PC-3 (cell line): Measurements from ENCODE around the gene HTR3B. TPM values are rescaled to one million over a fixed set of nuclear protein-coding genes. Genes with fewer than 3 reads are reported as not detected.

Experiments
- ATAC-seq: fragments of 200-7000 bp; cut with Tn5 transposase; 2 replicates; pipeline ENCODE4 v1.9.1; 2020; ENCODE audit warnings: mild to moderate bottlenecking, moderate library complexity
- BruUV-seq: library from RNA; stranded (reverse); fragments of 400-500 nt; replicated peaks from 2 replicates; lab custom pipeline; 2021; lab: Mats Ljungman, UMichigan
- CTCF ChIA-PET: fragments of 300-600 bp; sonication (Branson Sonifier 250); formaldehyde crosslinking; loops from one replicate; lab custom pipeline; 2022; ENCODE audit warnings: antibody characterized with exemption; lab: Charles Lee
- POLR2A ChIA-PET: fragments of 300-600 bp; sonication (Branson Sonifier 250); formaldehyde crosslinking; loops from one replicate; lab custom pipeline; 2022; ENCODE audit warnings: antibody characterized with exemption; ENCODE audit not compliant: unreplicated experiment; lab: Charles Lee
- DNase-seq: peaks from one replicate; pipeline ENCODE4 v3.0.0-alpha.2; 2015
- H2AFZ ChIP-seq: fragments of 300-600 bp; sonication (generic); 2 replicates; pipeline ENCODE4 v1.6.0; 2016; ENCODE audit warnings: antibody characterized with exemption, low read length
- H3F3A ChIP-seq: fragments of 300-600 bp; sonication (generic); one replicate; pipeline ENCODE4 v1.6.0; 2017; ENCODE audit warnings: antibody characterized with exemption, low read length, control low read depth, mild to moderate bottlenecking; ENCODE audit not compliant: unreplicated experiment
- H3K27ac ChIP-seq: fragments of 300-600 bp; sonication (generic); 2 replicates; pipeline ENCODE4 v1.5.1; 2016; ENCODE audit warnings: mild to moderate bottlenecking, low read length
- H3K27me3 ChIP-seq: fragments of 300-600 bp; sonication (generic); 2 replicates; pipeline ENCODE4 v1.6.1; 2016; ENCODE audit warnings: low read length, mixed read lengths
- H3K36me3 ChIP-seq: fragments of 300-600 bp; sonication (generic); 2 replicates; pipeline ENCODE4 v1.6.1; 2016; ENCODE audit warnings: low read depth, mixed run types, low read length, mixed read lengths
- H3K4me1 ChIP-seq: fragments of 300-600 bp; sonication (generic); 2 replicates; pipeline ENCODE4 v1.5.1; 2016; ENCODE audit warnings: low read length; ENCODE audit not compliant: insufficient read depth
- H3K4me2 ChIP-seq: fragments of 300-600 bp; sonication (generic); 2 replicates; pipeline ENCODE4 v1.6.0; 2016; ENCODE audit warnings: low read length
- H3K4me3 ChIP-seq: fragments of 300-600 bp; sonication (generic); 2 replicates; pipeline ENCODE4 v1.5.1; 2016; ENCODE audit warnings: mild to moderate bottlenecking, low read length, mixed read lengths
- H3K79me2 ChIP-seq: fragments of 300-600 bp; sonication (generic); 2 replicates; pipeline ENCODE4 v1.6.1; 2017; ENCODE audit warnings: low read length, mixed read lengths
- H3K9ac ChIP-seq: fragments of 300-600 bp; sonication (generic); 2 replicates; pipeline ENCODE4 v1.6.0; 2016; ENCODE audit warnings: mild to moderate bottlenecking, low read length
- H3K9me2 ChIP-seq: fragments of 300-600 bp; sonication (generic); replicated peaks from 2 replicates; pipeline ENCODE4 v1.6.1; 2016; ENCODE audit warnings: mixed run types, low read length, mixed read lengths
- H3K9me3 ChIP-seq: fragments of 300-600 bp; sonication (generic); 2 replicates; pipeline ENCODE4 v1.6.1; 2016; ENCODE audit warnings: low read length, mixed read lengths
- H4K20me1 ChIP-seq: fragments of 300-600 bp; sonication (generic); 2 replicates; pipeline ENCODE4 v1.6.1; 2016; ENCODE audit warnings: low read length, mixed read lengths
- CTCF ChIP-seq: fragments of 300-600 bp; sonication (generic); conservative IDR thresholded peaks from 2 replicates; pipeline ENCODE4 v1.5.1; 2017; ENCODE audit warnings: antibody characterized with exemption, low read depth, mild to moderate bottlenecking, low read length
- EZH2 ChIP-seq: fragments of 300-600 bp; sonication (generic); IDR thresholded peaks from one replicate; pipeline ENCODE4 v1.6.1; 2017; ENCODE audit warnings: antibody characterized with exemption, mild to moderate bottlenecking, low read length; ENCODE audit not compliant: unreplicated experiment
- EZH2phosphoT487 ChIP-seq: fragments of 300-600 bp; sonication (generic); IDR thresholded peaks from 2 replicates; pipeline ENCODE4 v1.6.1; 2018; ENCODE audit warnings: mild to moderate bottlenecking, antibody characterized with exemption, low read length, borderline replicate concordance
- intact Hi-C: fragments of 100-400 bp; cut with micrococcal nuclease; formaldehyde crosslinking; loops from 2 replicates; pipeline ENCODE4 v1.9.0; 2023
- total RNA-seq: library from RNA; depleted of rRNA; stranded (reverse); fragments of >200 nt; gene quantifications from 2 replicates; pipeline ENCODE4 v1.2.3, GENCODE V29; 2014

The HTR3B gene
- total RNA-seq, 1 experiment from 2014 or later, result not detected

DNA sequence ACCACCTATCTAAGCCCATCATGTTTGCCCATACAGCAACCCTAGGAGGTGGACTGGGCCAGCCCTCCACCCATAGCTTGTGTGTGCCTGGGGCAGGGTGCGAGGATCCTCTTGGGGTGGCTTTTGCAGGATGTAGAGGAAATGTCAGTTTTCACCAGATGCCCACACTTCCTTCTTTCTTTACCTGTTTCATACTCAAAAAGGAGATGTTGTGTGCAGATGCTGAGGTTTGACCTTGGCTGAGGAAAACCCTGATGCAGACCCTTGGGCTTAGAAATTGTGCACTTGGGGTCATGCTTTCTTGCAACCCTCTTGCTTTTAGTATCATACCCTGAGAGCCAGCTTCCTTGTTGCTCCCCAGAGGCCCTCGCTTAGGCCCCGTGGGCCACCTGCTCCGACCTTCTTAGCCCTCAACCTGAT is 72.5 kb downstream of the HTR3B start:
- no peak for DNase-seq
- Histone ChIP-seq H3K4me2 (no peak overlapping the region), H4K20me1 (no peaks in the 10 kb centered on the region), H3K27me3 (peaks cover 90% of the 10 kb centered on the region), H3K9me3 (no peaks in the 10 kb centered on the region), H2AFZ (no peak overlapping the region), H3K9me2 (no peaks in the 10 kb centered on the region), H3K79me2 (no peaks in the 10 kb centered on the region), H3K36me3 (no peaks in the 10 kb centered on the region), H3F3A (no peaks in the 10 kb centered on the region), H3K4me3 (no peak overlapping the region), H3K4me1 (no peaks in the 10 kb centered on the region), H3K27ac (no peak overlapping the region), H3K9ac (no peak overlapping the region)
- ATAC-seq, result no peak
- intact Hi-C loops, result no loop called here
- TF ChIP-seq CTCF (no peak), EZH2 (no peak), EZH2phosphoT487 (no peak)
- BruUV-seq, result no TSS peak
- POLR2A ChIA-PET, result no interaction called here
- CTCF ChIA-PET, result no interaction called here

DNA sequence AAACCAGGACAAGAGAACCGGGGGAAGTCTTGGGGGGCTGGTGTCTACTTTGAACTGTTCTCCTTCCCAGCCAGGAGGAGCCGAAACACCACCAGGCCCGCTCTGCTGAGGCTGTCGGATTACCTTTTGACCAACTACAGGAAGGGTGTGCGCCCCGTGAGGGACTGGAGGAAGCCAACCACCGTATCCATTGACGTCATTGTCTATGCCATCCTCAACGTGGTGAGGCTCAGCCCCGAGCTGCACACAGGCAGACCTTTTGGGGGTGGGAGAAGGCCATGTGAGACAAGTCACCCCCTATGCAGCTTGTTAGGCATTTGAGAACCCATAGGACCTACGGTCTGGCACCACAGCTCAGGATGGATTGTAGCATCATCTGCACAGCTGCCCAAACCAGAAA is 73.1 kb downstream of the HTR3B start:
- POLR2A ChIA-PET, result no interaction called here
- H2AFZ ChIP-seq, result no peak overlapping the region
- no peak overlapping the region for H3K4me2 ChIP-seq
- DNase-seq (no peak), ATAC-seq (no peak)
- H3K9ac ChIP-seq, result no peak overlapping the region
- no peak overlapping the region for H3K4me3 ChIP-seq
- intact Hi-C loops, result no loop called here
- H3K36me3 ChIP-seq, result no peaks in the 10 kb centered on the region
- no peaks in the 10 kb centered on the region for H3K4me1 ChIP-seq
- no peaks in the 10 kb centered on the region for H3K9me2 ChIP-seq
- CTCF ChIA-PET, result no interaction called here
- H3K9me3 ChIP-seq, result no peaks in the 10 kb centered on the region
- H3K79me2 ChIP-seq, result no peaks in the 10 kb centered on the region
- no peak for TF ChIP-seq CTCF
- no peak for TF ChIP-seq EZH2
- no peak for TF ChIP-seq EZH2phosphoT487
- BruUV-seq, result no TSS peak
- H3F3A ChIP-seq, result no peaks in the 10 kb centered on the region
- no peak overlapping the region for H3K27ac ChIP-seq
- peaks cover 90% of the 10 kb centered on the region for H3K27me3 ChIP-seq
- H4K20me1 ChIP-seq, result no peaks in the 10 kb centered on the region

DNA sequence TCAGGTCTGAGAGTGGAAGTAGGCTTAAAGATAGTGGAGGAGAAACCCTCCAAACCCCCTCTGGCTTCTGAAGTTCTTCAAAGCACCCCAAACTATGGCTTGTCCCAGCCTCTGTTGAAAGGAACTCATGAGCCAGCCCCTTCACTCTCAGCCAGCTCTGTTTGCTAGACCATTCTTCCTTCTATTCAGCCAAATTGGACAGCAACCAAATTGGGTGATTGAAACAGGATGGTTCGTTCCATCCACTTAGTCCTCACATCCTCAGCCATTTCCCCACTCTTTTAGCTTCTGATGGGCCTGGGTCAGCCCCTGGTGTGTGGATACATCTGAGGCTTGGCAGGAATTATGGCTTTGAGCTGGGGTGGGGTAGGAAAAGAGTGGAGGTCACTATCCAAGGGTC is 74.8 kb downstream of the HTR3B start:
- CTCF ChIA-PET, result no interaction called here
- no peaks in the 10 kb centered on the region for H3K9me3 ChIP-seq

More for the DNA sequence above, 74.8 kb downstream of the HTR3B start:
- Histone ChIP-seq H3K9ac (no peak overlapping the region), H3K36me3 (no peaks in the 10 kb centered on the region), H3K4me3 (no peak overlapping the region), H3K4me2 (no peak overlapping the region), H3K9me2 (no peaks in the 10 kb centered on the region), H3K79me2 (no peaks in the 10 kb centered on the region), H3K27me3 (peaks cover 92% of the 10 kb centered on the region), H3K4me1 (no peaks in the 10 kb centered on the region), H3F3A (no peaks in the 10 kb centered on the region), H2AFZ (no peak overlapping the region), H4K20me1 (no peaks in the 10 kb centered on the region), H3K27ac (no peak overlapping the region)
- intact Hi-C loops, result no loop called here
- POLR2A ChIA-PET, result no interaction called here
- DNase-seq, result no peak
- TF ChIP-seq EZH2phosphoT487 (no peak), EZH2 (no peak), CTCF (no peak)
- BruUV-seq, result no TSS peak
- ATAC-seq, result no peak
